Peyer's patch (tissue), 4 donors: ENCODE data around the gene ALG9. TPM values are rescaled to one million over a fixed set of nuclear protein-coding genes. Genes with fewer than 3 reads are reported as not detected.

ENCODE experiments used
- DNase-seq, 3 donors: peaks; one replicate each; pipeline ENCODE4 v3.0.0-alpha.2; 2017 to 2019
- H3K27ac ChIP-seq, 4 donors: fragments of 200-600 bp; sonication (generic); one replicate each; pipeline ENCODE4 v1.5.1; 2016 to 2019
- H3K27me3 ChIP-seq, 2 donors: fragments of 200-600 bp; sonication (generic); one replicate each; pipeline ENCODE4 v1.5.1; 2019
- H3K36me3 ChIP-seq, 3 donors: fragments of 200-600 bp; sonication (generic); one replicate each; pipeline ENCODE4 v1.5.1; 2016 to 2019
- H3K4me1 ChIP-seq, 4 donors: fragments of 200-600 bp; sonication (generic); one replicate each; pipeline ENCODE4 v1.5.1; 2016 to 2019
- H3K4me3 ChIP-seq, 4 donors: fragments of 200-600 bp; sonication (generic); 1 replicate in 3 of 4; 2 replicates in 1 of 4; pipeline ENCODE4 v1.5.1; 2016 to 2019; ENCODE audit warnings: mild to moderate bottlenecking in 1 of 4
- H3K9me3 ChIP-seq, 4 donors: fragments of 200-600 bp; sonication (generic); one replicate each; pipeline ENCODE4 v1.5.1; 2016 to 2019; ENCODE audit warnings: mild to moderate bottlenecking in 1 of 4
- CTCF ChIP-seq, 6 experiments: fragments of 450-650 bp in 4 of 6; fragments of 200-600 bp in 2 of 6; sonication (generic) in 1 of 6; IDR thresholded peaks; one replicate each; pipeline ENCODE4 v1.5.1; 2017 to 2019; ENCODE audit warnings: antibody characterized with exemption in 6 of 6, mild to moderate bottlenecking in 3 of 6, moderate library complexity in 1 of 6
- POLR2A ChIP-seq, 2 donors: fragments of 450-650 bp; IDR thresholded peaks; one replicate each; pipeline ENCODE4 v1.5.1; 2017; ENCODE audit warnings: antibody characterized with exemption in 2 of 2, mild to moderate bottlenecking in 2 of 2, moderate library complexity in 2 of 2
- small RNA-seq, 2 donors: library from RNA; depleted of rRNA; stranded (forward); fragments of <200 nt; gene quantifications; one replicate each; pipeline ENCODE3, GENCODE V24; 2016
- total RNA-seq, 4 donors: library from RNA; depleted of rRNA; stranded (reverse); fragments of >200 nt; gene quantifications; one replicate each; pipeline ENCODE4 v1.1.0, GENCODE V29; 2016

The ALG9 gene
- total RNA-seq, 4 donors from 2014 or later: 14.0 to 32.4 (median 31.7) TPM

- H3K9me3 ChIP-seq: no peaks in the 10 kb centered on the region
- no peaks in the 10 kb centered on the region for H3K27me3 ChIP-seq
- TF ChIP-seq CTCF (IDR thresholded peaks at IDR 0.05) (no peak), POLR2A (IDR thresholded peaks at IDR 0.05) (no peak)
- H3K4me1 ChIP-seq: peaks cover 0 to 47% (median 0%) of the 10 kb centered on the region in 4 donors
- no peak for DNase-seq
- peak overlapping the region; percentile 75 to 96 (median 88) for H3K27ac ChIP-seq
- no peak overlapping the region for H3K4me3 ChIP-seq
- peaks cover 0 to 34% (median 0%) of the 10 kb centered on the region in 3 donors for H3K36me3 ChIP-seq
These were observed 133.8 kb downstream of the ALG9 start for GRCh38 chr11:111737444-111738210.

DNA sequence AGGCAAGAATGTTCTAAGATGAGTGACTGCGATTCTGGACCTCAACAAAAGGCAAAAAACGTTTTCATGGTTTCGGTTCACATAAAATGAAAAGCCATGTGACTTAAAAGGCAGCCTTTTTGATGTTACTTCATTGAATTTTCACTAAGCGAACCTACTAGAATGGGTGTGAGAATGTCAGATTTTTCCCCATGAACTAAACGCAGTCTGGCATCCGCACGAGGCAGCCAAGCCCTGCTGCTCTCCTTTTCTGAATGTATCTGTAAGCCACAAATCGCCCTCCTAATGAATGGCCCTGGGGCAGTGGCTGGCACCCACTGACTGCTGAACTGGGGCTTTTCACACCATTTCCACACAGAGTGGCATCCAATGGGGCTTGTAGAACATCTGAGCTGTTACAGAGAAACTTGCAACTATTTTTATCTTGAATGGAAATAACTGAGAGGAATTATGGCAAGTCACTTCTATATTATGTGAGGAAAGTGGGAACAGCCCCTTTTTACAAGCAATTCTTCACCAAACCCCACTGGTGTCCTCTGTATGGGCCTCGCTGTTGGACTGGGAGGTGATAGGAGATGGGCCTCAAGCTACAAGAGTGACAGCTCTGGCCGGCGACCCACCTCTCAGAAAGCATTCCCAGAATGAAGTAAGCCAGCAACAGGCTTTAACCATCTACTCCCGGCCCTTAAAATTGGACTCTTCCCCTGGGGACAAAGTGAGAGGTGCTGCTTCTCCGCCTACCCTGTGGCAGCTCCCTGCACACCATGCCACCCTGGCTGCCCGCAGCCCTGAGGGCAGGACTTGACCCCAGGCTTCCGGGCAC is 134.5 kb downstream of the ALG9 start:
- H3K4me3 ChIP-seq: no peak overlapping the region
- no peaks in the 10 kb centered on the region for H3K9me3 ChIP-seq
- DNase-seq: no peak
- peak overlapping the region; percentile 75 to 96 (median 88) for H3K27ac ChIP-seq
- peaks cover 0 to 53% (median 0%) of the 10 kb centered on the region in 4 donors for H3K4me1 ChIP-seq
- no peaks in the 10 kb centered on the region for H3K27me3 ChIP-seq
- H3K36me3 ChIP-seq: peaks cover 0 to 26% (median 0%) of the 10 kb centered on the region in 3 donors
- TF ChIP-seq POLR2A (IDR thresholded peaks at IDR 0.05) (no peak), CTCF (IDR thresholded peaks at IDR 0.05) (no peak)

Small RNA genes lying within 50 kb of the gene (small RNA-seq; reads per million reads assigned to genes)
- gene GNG5P3 (0 reads per million in 2 donors), gene RPL37AP8 (0 reads per million in 2 donors)

Other genes with a start within 250 kb of the ALG9 start
- gene PPP2R1B, start 105.2 kb downstream of the ALG9 start, total RNA-seq: 10 to 100 TPM; 25.6 to 51.8 (median 41.7) TPM
- 1 to 10 TPM in 2 of 4 donors, under 1 TPM in 2; 0.53 to 1.7 (median 1.1) TPM for gene FDXACB1, start 7.6 kb upstream of the ALG9 start, total RNA-seq
- gene CFAP68, start 8.0 kb upstream of the ALG9 start, total RNA-seq: 10 to 100 TPM in 3 of 4 donors, not detected in 1; 11.9 to 22.6 (median 16.0) TPM
- 10 to 100 TPM in 3 of 4 donors, 1 to 10 TPM in 1; 7.7 to 32.2 (median 14.9) TPM for gene CRYAB, start 40.2 kb upstream of the ALG9 start, total RNA-seq
- 1 to 10 TPM in 1 of 4 donors, under 1 TPM in 1, not detected in 2; 0.94 to 2.5 TPM for gene HSPB2, start 41.2 kb upstream of the ALG9 start, total RNA-seq
- gene C11orf52, start 47.3 kb upstream of the ALG9 start, total RNA-seq: 10 to 100 TPM in 2 of 4 donors, 1 to 10 TPM in 2; 4.1 to 15.7 (median 10.4) TPM
- gene DIXDC1, start 65.8 kb upstream of the ALG9 start, total RNA-seq: 10 to 100 TPM in 3 of 4 donors, 1 to 10 TPM in 1; 9.8 to 37.1 (median 15.1) TPM
- gene DLAT, start 153.8 kb upstream of the ALG9 start, total RNA-seq: 10 to 100 TPM; 23.2 to 28.6 (median 27.0) TPM
- 10 to 100 TPM in 1 of 4 donors, 1 to 10 TPM in 1, not detected in 2; 2.8 to 11.6 TPM for gene PIH1D2, start 202.4 kb upstream of the ALG9 start, total RNA-seq
- gene NKAPD1, start 202.7 kb upstream of the ALG9 start, total RNA-seq: 10 to 100 TPM; 10.1 to 28.1 (median 11.8) TPM
- gene TIMM8B, start 215.2 kb upstream of the ALG9 start, total RNA-seq: 10 to 100 TPM; 27.8 to 33.3 (median 29.8) TPM
- 100 to 1,000 TPM; 114 to 290 (median 149) TPM for gene SDHD, start 215.3 kb upstream of the ALG9 start, total RNA-seq